GM12874 (cell line): ENCODE results near the gene SLCO4A1.

ENCODE experiments used
- TF ChIP-seq, protein P1 (sequence below): IDR thresholded peaks from 2 replicates; pipeline ENCODE4 v1.5.1; 2011; ENCODE audit warnings: low read depth, mild to moderate bottlenecking, control low read depth, low read length, moderate library complexity; ENCODE audit not compliant: insufficient read depth

Gene SLCO4A1

DNA sequence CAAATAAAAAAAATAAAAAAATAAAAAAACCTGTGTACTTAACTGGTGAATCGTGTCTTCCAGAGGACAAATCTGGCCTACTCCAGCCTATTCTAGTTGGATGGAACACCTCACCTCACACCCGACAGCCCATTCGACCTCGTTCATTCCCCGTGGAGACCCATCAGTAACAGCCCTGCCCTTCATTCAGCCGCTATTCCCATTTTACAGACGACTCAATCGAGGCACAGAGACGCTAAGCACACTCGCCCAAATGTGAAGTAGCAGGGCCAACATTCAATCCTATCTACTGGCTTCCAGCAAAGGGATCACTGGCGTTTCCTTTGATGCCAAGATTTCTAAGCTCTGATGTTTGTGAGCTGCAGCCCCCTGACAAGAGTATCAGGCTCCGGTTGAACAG, 64.6 kb downstream of the SLCO4A1 start:
- TF ChIP-seq, protein P1, sequence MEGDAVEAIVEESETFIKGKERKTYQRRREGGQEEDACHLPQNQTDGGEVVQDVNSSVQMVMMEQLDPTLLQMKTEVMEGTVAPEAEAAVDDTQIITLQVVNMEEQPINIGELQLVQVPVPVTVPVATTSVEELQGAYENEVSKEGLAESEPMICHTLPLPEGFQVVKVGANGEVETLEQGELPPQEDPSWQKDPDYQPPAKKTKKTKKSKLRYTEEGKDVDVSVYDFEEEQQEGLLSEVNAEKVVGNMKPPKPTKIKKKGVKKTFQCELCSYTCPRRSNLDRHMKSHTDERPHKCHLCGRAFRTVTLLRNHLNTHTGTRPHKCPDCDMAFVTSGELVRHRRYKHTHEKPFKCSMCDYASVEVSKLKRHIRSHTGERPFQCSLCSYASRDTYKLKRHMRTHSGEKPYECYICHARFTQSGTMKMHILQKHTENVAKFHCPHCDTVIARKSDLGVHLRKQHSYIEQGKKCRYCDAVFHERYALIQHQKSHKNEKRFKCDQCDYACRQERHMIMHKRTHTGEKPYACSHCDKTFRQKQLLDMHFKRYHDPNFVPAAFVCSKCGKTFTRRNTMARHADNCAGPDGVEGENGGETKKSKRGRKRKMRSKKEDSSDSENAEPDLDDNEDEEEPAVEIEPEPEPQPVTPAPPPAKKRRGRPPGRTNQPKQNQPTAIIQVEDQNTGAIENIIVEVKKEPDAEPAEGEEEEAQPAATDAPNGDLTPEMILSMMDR = no peak

DNA sequence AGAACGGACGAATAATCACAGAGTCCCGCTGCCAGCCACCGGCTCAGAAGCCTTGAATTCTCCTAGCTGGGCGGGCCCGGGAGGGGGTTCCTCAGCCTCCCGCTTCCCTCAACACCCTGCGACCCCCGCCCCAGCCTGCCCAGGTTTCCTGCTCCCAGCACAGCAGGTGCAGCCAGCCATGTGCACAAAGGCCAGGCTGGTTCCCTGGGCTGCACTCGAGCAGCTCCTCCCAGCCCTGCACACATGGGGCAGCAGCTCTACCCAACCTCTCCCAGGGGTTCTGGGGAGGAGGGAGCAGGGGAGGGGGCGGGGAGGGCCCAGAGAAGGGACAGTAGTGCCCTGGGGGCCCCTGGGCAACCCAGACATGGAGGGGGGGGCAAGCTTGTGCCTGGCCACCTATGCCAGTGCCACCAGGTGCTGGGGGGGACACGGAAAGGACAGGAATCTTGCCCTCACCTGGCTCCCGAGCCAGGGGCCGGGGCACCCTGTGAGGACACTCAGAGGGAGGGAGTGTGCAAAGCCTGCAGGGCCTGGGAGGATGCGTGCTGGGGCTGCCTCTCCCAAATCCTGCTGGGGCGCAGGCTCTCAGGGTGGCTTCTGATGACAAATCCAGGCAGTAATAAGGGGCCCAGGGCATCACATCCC, 65.1 kb downstream of the SLCO4A1 start:
- TF ChIP-seq, protein P1 = no peak

DNA sequence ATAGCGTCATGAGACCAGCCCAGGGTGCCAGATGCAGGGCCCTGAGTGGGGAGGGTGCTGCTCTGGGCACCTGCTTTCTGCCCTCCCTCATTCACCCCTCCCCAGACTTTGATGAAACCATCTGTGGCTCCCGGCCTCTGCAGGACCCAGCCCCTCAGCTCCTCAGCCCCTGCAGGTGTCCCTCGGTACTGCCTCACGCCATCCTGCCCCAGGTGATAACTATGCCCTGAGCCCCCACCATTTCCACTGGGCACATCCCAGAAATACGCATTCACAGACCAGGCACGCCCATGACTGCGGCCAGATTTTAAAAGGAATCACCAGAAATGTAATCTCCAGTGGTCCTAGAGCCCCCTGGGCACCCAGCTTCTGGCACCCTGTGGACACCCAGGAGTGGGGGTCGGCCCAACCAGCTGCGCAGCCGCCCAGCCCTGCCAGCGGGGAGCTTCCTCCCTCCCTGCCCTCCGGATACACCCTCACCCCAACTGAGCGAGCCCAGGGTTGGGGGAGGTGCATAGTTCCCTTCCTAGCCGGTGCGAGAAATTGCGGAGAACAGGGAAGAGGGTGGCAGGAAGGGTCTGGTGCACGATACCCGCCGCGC, 65.7 kb downstream of the SLCO4A1 start:
- TF ChIP-seq, protein P1 = peak; percentile 56; the same call in 1 of the 2 replicates

DNA sequence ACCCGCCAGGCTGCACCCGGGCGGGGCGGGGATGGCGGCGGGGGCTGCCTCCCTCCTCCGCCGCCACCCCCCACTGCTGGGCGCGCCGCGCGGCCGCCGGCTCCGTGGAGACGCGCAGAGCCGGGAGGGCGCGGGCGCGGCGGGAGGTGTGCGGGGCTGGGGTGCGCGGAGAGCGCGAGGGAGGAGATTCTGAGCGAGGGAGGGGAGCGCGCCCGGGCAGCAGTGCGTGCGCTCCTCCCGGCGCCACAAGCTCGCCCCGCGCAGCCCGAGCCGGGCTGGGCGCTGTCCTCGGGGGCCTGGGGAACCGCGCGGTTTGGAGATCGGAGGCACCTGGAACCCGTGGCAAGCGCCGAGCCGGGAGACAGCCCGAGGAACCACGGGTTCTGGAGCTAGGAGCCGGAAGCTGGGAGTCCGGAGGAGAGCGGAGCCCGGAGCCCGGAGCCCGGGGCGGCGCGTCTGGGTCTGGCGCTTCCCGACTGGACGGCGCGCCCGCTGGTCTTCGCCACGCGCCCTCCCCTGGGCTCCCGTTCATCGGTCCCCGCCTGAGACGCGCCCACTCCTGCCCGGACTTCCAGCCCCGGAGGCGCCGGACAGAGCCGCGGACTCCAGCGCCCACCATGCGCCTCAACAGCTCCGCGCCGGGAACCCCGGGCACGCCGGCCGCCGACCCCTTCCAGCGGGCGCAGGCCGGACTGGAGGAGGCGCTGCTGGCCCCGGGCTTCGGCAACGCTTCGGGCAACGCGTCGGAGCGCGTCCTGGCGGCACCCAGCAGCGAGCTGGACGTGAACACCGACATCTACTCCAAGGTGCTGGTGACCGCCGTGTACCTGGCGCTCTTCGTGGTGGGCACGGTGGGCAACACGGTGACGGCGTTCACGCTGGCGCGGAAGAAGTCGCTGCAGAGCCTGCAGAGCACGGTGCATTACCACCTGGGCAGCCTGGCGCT, 66.6 kb downstream of the SLCO4A1 start, which contains the start of gene NTSR1:
NTSR1 (plus strand) TSS at position 246 of the 946 bp plus-strand sequence; CDS start at position 618, 372 bp downstream.
- TF ChIP-seq, protein P1 = no peak

DNA sequence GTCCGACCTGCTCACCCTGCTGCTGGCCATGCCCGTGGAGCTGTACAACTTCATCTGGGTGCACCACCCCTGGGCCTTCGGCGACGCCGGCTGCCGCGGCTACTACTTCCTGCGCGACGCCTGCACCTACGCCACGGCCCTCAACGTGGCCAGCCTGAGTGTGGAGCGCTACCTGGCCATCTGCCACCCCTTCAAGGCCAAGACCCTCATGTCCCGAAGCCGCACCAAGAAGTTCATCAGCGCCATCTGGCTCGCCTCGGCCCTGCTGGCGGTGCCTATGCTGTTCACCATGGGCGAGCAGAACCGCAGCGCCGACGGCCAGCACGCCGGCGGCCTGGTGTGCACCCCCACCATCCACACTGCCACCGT, 67.2 kb downstream of the SLCO4A1 start:
- TF ChIP-seq, protein P1 = no peak

DNA sequence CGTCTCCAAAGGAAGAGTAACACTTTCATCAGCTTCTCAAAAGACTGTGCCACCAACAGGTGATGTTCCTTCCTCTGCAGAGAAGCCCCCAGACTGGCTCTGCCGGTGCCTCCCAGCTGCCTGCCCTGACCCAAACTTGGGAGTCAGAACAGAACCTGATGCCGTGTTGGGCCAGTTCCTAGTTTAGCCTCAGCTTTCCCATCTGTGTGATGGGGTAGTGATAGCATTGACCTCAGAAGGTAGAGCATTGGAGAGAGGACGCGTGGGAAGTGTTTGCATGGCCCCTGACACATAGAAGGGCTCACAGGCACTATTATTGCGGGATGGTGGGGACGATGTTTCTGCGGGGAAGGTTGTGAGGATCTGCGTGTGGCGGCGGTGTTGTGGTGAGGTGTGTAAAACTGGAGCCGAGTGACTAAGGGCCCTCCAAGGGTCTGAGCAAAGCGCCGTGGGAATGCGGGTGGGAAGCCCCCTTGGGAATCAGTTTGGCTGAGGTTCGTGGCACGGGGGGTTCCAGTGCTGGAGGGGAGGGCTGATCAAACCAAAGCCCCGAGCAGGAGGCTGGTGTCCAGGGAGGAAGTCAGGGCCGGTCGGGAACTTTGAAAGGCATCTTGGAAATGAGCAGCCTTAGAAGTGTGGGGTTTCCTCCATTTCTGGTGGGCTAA, 68.0 kb downstream of the SLCO4A1 start:
- TF ChIP-seq, protein P1 = no peak
